CD4-positive, alpha-beta T cell (primary cell): ENCODE measurements around the gene SRPX2. TPM values are rescaled to one million over a fixed set of nuclear protein-coding genes. Genes with fewer than 3 reads are reported as not detected.

Experiments used
- ATAC-seq: fragments of 200-7000 bp; cut with Tn5 transposase; one replicate; pipeline ENCODE4 v1.10.0; 2022; ENCODE audit warnings: mild to moderate bottlenecking; ENCODE audit not compliant: poor library complexity
- CTCF ChIA-PET: fragments of 350-600 bp; sonication (Branson Sonifier 250); formaldehyde crosslinking; loops from one replicate; lab custom pipeline; 2021; ENCODE audit warnings: antibody characterized with exemption, inconsistent platforms; lab: Charles Lee
- POLR2A ChIA-PET: fragments of 350-600 bp; sonication (Branson Sonifier 250); formaldehyde crosslinking; loops from one replicate; lab custom pipeline; 2021; ENCODE audit warnings: antibody characterized with exemption, inconsistent platforms; lab: Charles Lee
- DNase-seq, 14 experiments: peaks; one replicate each; pipeline ENCODE4 v3.0.0-alpha.2; 2013 to 2020; ENCODE audit warnings: mixed read lengths in 2 of 14
- H3K27ac ChIP-seq, 2 donors: one replicate each; pipeline versions ENCODE4 v1.5.1 to v1.7.0; 2013; ENCODE audit warnings: low read length in 2 of 2, low read depth in 1 of 2, mild to moderate bottlenecking in 1 of 2
- H3K27me3 ChIP-seq, 2 experiments: 1 replicate in 1 of 2; 2 replicates in 1 of 2; pipeline versions ENCODE4 v1.6.1 to v1.7.0; 2013; ENCODE audit warnings: low read length in 2 of 2, control low read depth in 1 of 2, mild to moderate bottlenecking in 1 of 2, moderate library complexity in 1 of 2; ENCODE audit not compliant: insufficient read depth in 2 of 2, control insufficient read depth in 1 of 2
- H3K36me3 ChIP-seq: one replicate; pipeline ENCODE4 v1.6.1; 2013; ENCODE audit warnings: low read length, control low read depth; ENCODE audit not compliant: insufficient read depth
- H3K4me1 ChIP-seq: one replicate; pipeline ENCODE4 v1.6.1; 2013; ENCODE audit warnings: low read length, control low read depth; ENCODE audit not compliant: insufficient read depth
- H3K4me3 ChIP-seq: one replicate; pipeline ENCODE4 v1.5.1; 2013; ENCODE audit warnings: mild to moderate bottlenecking, low read length, moderate library complexity
- H3K9me3 ChIP-seq, 2 experiments: 1 replicate in 1 of 2; 2 replicates in 1 of 2; pipeline versions ENCODE4 v1.6.1 to v1.7.0; 2013; ENCODE audit warnings: low read length in 2 of 2, mild to moderate bottlenecking in 2 of 2, control low read depth in 1 of 2, moderate library complexity in 1 of 2; ENCODE audit not compliant: control insufficient read depth in 1 of 2, insufficient read depth in 1 of 2
- H3K27ac Mint-ChIP-seq: one replicate; pipeline ENCODE4 v1.8.0; 2020; ENCODE audit warnings: mixed read lengths
- H3K27me3 Mint-ChIP-seq: one replicate; pipeline ENCODE4 v1.8.0; 2021; ENCODE audit warnings: mixed read lengths
- H3K36me3 Mint-ChIP-seq: one replicate; pipeline ENCODE4 v1.8.0; 2021; ENCODE audit warnings: low read depth, mixed read lengths
- H3K4me1 Mint-ChIP-seq: one replicate; pipeline ENCODE4 v1.8.0; 2021; ENCODE audit warnings: low read depth, mixed read lengths
- H3K4me3 Mint-ChIP-seq: one replicate; pipeline ENCODE4 v1.8.0; 2020; ENCODE audit warnings: mild to moderate bottlenecking, mixed read lengths
- H3K9me3 Mint-ChIP-seq: one replicate; pipeline ENCODE4 v1.8.0; 2020; ENCODE audit warnings: mixed read lengths
- CTCF ChIP-seq: fragments of 200-600 bp; IDR thresholded peaks from one replicate; pipeline ENCODE4 v1.8.0; 2022; ENCODE audit warnings: antibody characterized with exemption, mild to moderate bottlenecking
- intact Hi-C, 2 experiments: fragments of 100-400 bp; cut with DNase I in 1 of 2; cut with micrococcal nuclease in 1 of 2; formaldehyde crosslinking; loops; one replicate each; pipeline versions ENCODE4 v1.15.1 to v1.9.0; 2023 to 2025; cut with DNase I, micrococcal nuclease
- polyA plus RNA-seq, 2 donors: library from polyadenylated mRNA; unstranded; fragments of 120-200 nt; gene quantifications; one replicate each; pipeline ENCODE4 v1.2.1, GENCODE V29; 2013
- total RNA-seq, 174 experiments: library from RNA in 2 of 174; stranded (reverse) in 2 of 174; gene quantifications; one replicate each; pipeline ENCODE4 v1.2.3 and lab custom pipeline; 2021 to 2026

Gene SRPX2
- total RNA-seq (not detected), total RNA-seq (lab: John Stamatoyannopoulos, UW) (0 to 0.17 (median 0) reads per million in 172 experiments)
- not detected for polyA plus RNA-seq (2013, experiment 1 of 2)
- 0.57 TPM for polyA plus RNA-seq (2013, experiment 2 of 2)

GRCh38 chrX:100643956-100644860 lies at the start of gene SRPX2:
Gene SRPX2 (plus strand): TSS chrX:100644199. CDS start chrX:100646323, 2,124 bp downstream.
- Mint-ChIP-seq H3K4me3 (no peak within 1 kb of the TSS), H3K4me1 (no peaks in the 10 kb centered on the region), H3K27me3 (peaks cover 32% of the 10 kb centered on the region), H3K27ac (no peak within 1 kb of the TSS), H3K9me3 (no peaks in the 10 kb centered on the region), H3K36me3 (no peaks in the 10 kb centered on the region)
- Histone ChIP-seq H3K36me3 (no peaks in the 10 kb centered on the region), H3K27me3 (peaks cover 0 to 5% of the 10 kb centered on the region in 2 experiments), H3K4me3 (no peak within 1 kb of the TSS), H3K9me3 (no peaks in the 10 kb centered on the region), H3K4me1 (no peaks in the 10 kb centered on the region), H3K27ac (no peak within 1 kb of the TSS)
- TF ChIP-seq CTCF = no peak
- DNase-seq (peak in 2 of 14 experiments; percentile 6 to 12), ATAC-seq (no peak)
- ChIA-PET CTCF (interaction anchor here (1.7 kb wide), 1 partner anchor 124 kb away, joined by 4 read pairs; no protein-coding TSS in a partner anchor), POLR2A (no interaction called here)
- intact Hi-C loops = no loop called here

GRCh38 chrX:100596601-100597000 lies 47.4 kb upstream of the SRPX2 start:
- Mint-ChIP-seq H3K27me3 (no peaks in the 10 kb centered on the region), H3K9me3 (no peaks in the 10 kb centered on the region), H3K4me1 (no peaks in the 10 kb centered on the region), H3K27ac (no peak overlapping the region), H3K4me3 (no peak overlapping the region), H3K36me3 (no peaks in the 10 kb centered on the region)
- DNase-seq (no peak), ATAC-seq (no peak)
- intact Hi-C loops = no loop called here
- POLR2A ChIA-PET = no interaction called here
- no peaks in the 10 kb centered on the region for H3K36me3 ChIP-seq
- CTCF ChIA-PET = no interaction called here
- H3K4me3 ChIP-seq = no peak overlapping the region
- H3K27ac ChIP-seq = no peak overlapping the region
- H3K4me1 ChIP-seq = no peaks in the 10 kb centered on the region
- H3K27me3 ChIP-seq = no peaks in the 10 kb centered on the region
- no peaks in the 10 kb centered on the region for H3K9me3 ChIP-seq
- TF ChIP-seq CTCF = no peak

GRCh38 chrX:100599456-100599855 lies 44.5 kb upstream of the SRPX2 start:
- Mint-ChIP-seq H3K4me1 (no peaks in the 10 kb centered on the region), H3K27me3 (peaks cover 5% of the 10 kb centered on the region), H3K36me3 (no peaks in the 10 kb centered on the region), H3K27ac (no peak overlapping the region), H3K9me3 (no peaks in the 10 kb centered on the region), H3K4me3 (no peak overlapping the region)
- no peaks in the 10 kb centered on the region for H3K36me3 ChIP-seq
- ATAC-seq (no peak), DNase-seq (no peak)
- intact Hi-C loops = no loop called here
- no peak overlapping the region for H3K27ac ChIP-seq
- no peak overlapping the region for H3K4me3 ChIP-seq
- H3K4me1 ChIP-seq = no peaks in the 10 kb centered on the region
- H3K27me3 ChIP-seq = no peaks in the 10 kb centered on the region
- POLR2A ChIA-PET = no interaction called here
- no peak for TF ChIP-seq CTCF
- CTCF ChIA-PET = no interaction called here
- no peaks in the 10 kb centered on the region for H3K9me3 ChIP-seq
